HL-60 (cell line): ENCODE results near the gene IGLL5.

ENCODE experiments used
- DNase-seq, 2 experiments: peaks; one replicate each; pipeline ENCODE4 v3.0.0-alpha.2; 2010 to 2020; ENCODE audit warnings: low read depth in 1 of 2, low spot score in 1 of 2
- H3K27ac ChIP-seq: fragments of 250-450 bp; sonication (Bioruptor Pico); replicated peaks from 2 replicates; pipeline ENCODE4 v1.5.1; 2020; ENCODE audit warnings: mild to moderate bottlenecking, moderate library complexity
- H3K27me3 ChIP-seq: fragments of 250-450 bp; sonication (Bioruptor Pico); 2 replicates; pipeline ENCODE4 v1.5.1; 2021; ENCODE audit warnings: mild to moderate bottlenecking, moderate library complexity; ENCODE audit not compliant: insufficient read depth, poor library complexity, severe bottlenecking
- H3K4me3 ChIP-seq: replicated peaks from 2 replicates; pipeline ENCODE4 v1.5.1; 2011; ENCODE audit warnings: mild to moderate bottlenecking, control low read depth, low read length; ENCODE audit not compliant: insufficient read depth
- CTCF ChIP-seq: IDR thresholded peaks from one replicate; pipeline ENCODE4 v1.5.1; 2011; ENCODE audit warnings: low read length, control low read depth, inconsistent platforms; ENCODE audit not compliant: insufficient read depth
- GABPA ChIP-seq: IDR thresholded peaks from 2 replicates; pipeline ENCODE4 v1.6.1; 2012; ENCODE audit warnings: low read depth
- POLR2AphosphoS5 ChIP-seq: IDR thresholded peaks from 2 replicates; pipeline ENCODE4 v1.6.1; 2012; ENCODE audit warnings: low read depth
- REST ChIP-seq: IDR thresholded peaks from 2 replicates; pipeline ENCODE4 v1.6.1; 2012; ENCODE audit warnings: low read depth; ENCODE audit not compliant: insufficient replicate concordance
- SPI1 ChIP-seq: IDR thresholded peaks from 2 replicates; pipeline ENCODE4 v1.6.1; 2012; ENCODE audit warnings: low read depth, mild to moderate bottlenecking, borderline replicate concordance

Gene IGLL5

GRCh38 chr22:22849640-22850610 lies 37.7 kb upstream of the IGLL5 start:
- Histone ChIP-seq H3K27ac (no peak overlapping the region), H3K27me3 (peaks cover 9% of the 10 kb centered on the region), H3K4me3 (no peak overlapping the region)
- no peak for DNase-seq
- TF ChIP-seq GABPA: no peak
- no peak for TF ChIP-seq POLR2AphosphoS5
- TF ChIP-seq REST: no peak
- no peak for TF ChIP-seq CTCF
- no peak for TF ChIP-seq SPI1

- TF ChIP-seq POLR2AphosphoS5: no peak
- TF ChIP-seq GABPA: no peak
- TF ChIP-seq CTCF: no peak
- TF ChIP-seq SPI1: no peak
- no peak for TF ChIP-seq REST
- Histone ChIP-seq H3K27ac (no peak overlapping the region), H3K4me3 (no peak overlapping the region), H3K27me3 (peaks cover 6% of the 10 kb centered on the region)
- no peak for DNase-seq
Measured at GRCh38 chr22:22851969-22852368, 35.6 kb upstream of the IGLL5 start.

GRCh38 chr22:22853713-22854112 lies 33.9 kb upstream of the IGLL5 start:
- TF ChIP-seq SPI1 (no peak), REST (no peak), CTCF (no peak), POLR2AphosphoS5 (no peak), GABPA (no peak)
- Histone ChIP-seq H3K27ac (no peak overlapping the region), H3K4me3 (no peak overlapping the region), H3K27me3 (no peaks in the 10 kb centered on the region)
- DNase-seq: no peak
